Putamen (tissue), 1 donor: ENCODE results near the gene SIM1.
"Not testable (repeated sequence)": the region's sequence is repeated elsewhere in the genome, so short reads cannot be mapped to it uniquely, and the experiment has no call there.

ENCODE experiments used
- DNase-seq: peaks from one replicate; pipeline ENCODE4 v3.0.0-alpha.2; 2016; ENCODE audit warnings: low spot score

SIM1 gene

GRCh38 chr6:100426744-100427338 lies 37.9 kb downstream of the SIM1 start:
- DNase-seq = no peak

DNA sequence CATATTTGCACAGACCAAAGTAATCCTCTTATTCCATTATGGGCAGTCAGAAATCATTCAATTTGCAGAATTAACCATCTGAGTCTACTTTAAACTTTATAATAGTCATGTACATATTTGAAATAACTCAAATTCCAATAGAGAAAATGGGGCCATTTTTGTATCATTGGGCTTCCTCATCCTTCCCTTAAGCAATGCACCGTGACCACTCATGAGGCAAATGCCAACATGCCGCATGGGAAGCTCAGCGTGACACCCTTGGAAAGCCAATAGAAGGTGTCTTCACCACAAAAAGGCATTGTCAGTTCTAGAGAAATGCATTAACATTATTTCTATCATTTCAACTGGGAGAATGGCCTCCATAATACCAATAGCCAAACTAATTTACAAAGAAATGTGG lies 38.5 kb downstream of the SIM1 start:
- no peak for DNase-seq

GRCh38 chr6:100420711-100421110 lies 44.0 kb downstream of the SIM1 start:
- DNase-seq = no peak

DNA sequence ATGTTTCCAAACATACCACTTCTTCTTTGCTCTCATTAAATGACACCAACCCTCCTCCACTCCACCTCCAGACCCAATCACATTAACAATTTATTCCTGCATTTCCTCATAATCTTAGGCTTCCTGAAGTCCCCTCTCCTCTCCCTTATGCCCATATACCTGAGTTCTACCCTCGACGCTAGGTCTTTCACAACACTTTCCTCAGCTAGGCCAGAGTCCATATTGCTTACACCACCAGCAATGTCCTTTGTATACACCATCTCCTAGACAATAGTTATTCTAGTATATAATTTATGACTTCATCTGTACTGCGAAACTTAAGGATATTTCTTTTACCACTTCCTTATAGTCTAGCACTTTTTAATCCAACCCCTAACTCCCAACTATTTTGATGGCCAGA lies 47.7 kb downstream of the SIM1 start:
- DNase-seq = no peak

- no peak for DNase-seq
These were observed 49.0 kb downstream of the SIM1 start for GRCh38 chr6:100415768-100416167.

- DNase-seq = no peak
These were observed 51.8 kb downstream of the SIM1 start for GRCh38 chr6:100412872-100413271.

GRCh38 chr6:100404051-100404450 lies 60.7 kb downstream of the SIM1 start:
- DNase-seq = no peak

- no peak for DNase-seq
These were observed 71.2 kb downstream of the SIM1 start for GRCh38 chr6:100393493-100393892.

- DNase-seq = no peak
These were observed 72.3 kb downstream of the SIM1 start for GRCh38 chr6:100392423-100392822.

DNA sequence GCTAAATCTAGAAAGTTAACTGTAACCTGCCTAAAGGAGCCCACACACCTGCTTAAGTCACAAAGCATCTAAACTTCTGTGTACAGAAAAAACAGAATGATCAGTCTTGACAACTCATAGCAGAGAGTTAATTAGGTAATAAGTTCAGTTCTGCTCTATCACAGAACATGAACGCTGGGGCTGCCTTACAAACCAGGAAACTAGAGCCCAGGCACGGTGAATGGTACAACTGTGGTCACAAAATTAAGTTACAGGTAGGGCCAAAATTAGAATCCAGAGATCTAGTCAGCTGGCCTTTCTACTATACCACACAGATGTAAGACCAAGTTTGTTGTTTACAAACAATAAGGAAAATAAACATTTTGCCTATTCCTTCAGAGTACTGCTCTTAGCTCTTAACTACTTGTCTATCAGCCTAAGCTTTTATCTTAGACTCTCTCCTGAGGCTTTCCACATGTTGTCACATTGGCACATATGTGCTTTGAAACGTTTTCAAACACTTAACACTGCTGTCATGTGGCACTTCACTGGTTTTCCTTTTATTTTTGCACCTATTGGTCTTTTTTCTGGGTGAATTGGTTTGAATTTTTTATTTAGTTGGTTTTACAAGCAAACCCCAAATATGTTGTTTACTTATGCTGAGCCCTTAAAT lies 75.7 kb downstream of the SIM1 start:
- no peak for DNase-seq

GRCh38 chr6:100382767-100383195 lies 81.9 kb downstream of the SIM1 start:
- DNase-seq = no peak

DNA sequence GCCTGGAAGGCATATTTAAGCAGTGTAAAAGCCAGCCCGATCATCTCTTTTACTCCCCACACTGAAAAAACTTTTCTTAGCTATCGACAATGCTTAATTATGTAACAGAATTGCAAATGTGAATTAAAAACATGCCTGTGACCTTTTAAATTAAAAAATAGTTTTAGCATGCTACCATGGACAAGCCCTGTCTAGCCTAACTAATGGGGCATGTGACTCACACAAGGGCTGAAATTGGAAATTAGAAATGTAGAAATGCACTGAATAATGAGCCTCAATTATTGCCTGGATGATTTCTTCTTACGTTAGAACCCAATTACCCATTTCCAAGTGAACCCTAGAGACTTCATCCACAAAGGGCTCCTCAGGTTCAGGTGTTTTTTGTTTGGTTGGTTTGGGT lies 82.7 kb downstream of the SIM1 start:
- DNase-seq = no peak

- no peak for DNase-seq
These were observed 83.6 kb downstream of the SIM1 start for GRCh38 chr6:100381111-100381510.

- no peak for DNase-seq
These were observed 85.3 kb downstream of the SIM1 start for GRCh38 chr6:100379386-100379785.

- DNase-seq = no peak
These were observed 86.1 kb downstream of the SIM1 start for GRCh38 chr6:100378576-100378975.

- DNase-seq = no peak
These were observed 88.6 kb downstream of the SIM1 start for GRCh38 chr6:100376103-100376502.

- no peak for DNase-seq
These were observed 92.2 kb downstream of the SIM1 start for GRCh38 chr6:100372326-100373091.

- DNase-seq = no peak
These were observed 93.1 kb downstream of the SIM1 start for GRCh38 chr6:100371591-100371990.

DNA sequence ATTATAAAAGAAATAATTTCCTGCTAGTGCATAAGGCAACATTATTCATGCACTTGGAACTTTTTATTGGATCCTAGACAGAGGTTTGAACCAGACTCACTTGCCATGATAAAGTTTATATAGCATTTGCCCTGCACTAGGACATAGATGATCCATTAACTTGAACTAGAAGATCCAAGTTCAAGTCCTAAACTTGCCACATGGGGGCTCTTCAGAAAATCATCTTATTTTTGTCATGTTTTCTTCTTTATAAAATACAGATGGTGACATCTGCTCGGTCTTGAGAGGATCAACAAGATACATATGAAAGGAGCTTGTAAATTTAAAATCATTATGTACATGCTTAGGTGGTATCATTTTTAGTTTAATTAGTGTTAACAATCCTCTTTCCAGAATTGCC lies 94.5 kb downstream of the SIM1 start:
- DNase-seq = no peak

DNA sequence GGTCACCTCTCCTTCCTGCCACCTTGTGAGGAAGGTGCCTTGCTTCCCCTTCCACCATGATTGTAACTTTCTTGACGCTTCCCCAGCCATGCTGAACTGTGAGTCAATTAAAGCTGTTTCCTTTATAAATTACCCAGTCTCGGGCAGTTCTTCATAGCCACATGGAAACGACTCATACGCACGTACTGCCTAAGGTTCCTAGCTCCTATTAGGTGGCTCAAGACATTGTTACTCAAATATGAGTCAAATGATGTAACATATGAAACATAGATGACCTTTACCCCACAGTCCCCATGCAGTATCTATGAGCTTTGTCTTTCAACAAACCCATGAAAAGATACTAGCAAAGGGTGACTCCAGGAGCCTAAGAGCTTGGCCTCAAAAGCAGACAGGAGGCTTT lies 98.3 kb downstream of the SIM1 start:
- DNase-seq = no peak

- no peak for DNase-seq
These were observed 101.1 kb downstream of the SIM1 start for GRCh38 chr6:100363651-100364050.

GRCh38 chr6:100354736-100355641 lies 109.7 kb downstream of the SIM1 start:
- not testable (repeated sequence) for DNase-seq
